ENCODE measurements around the gene CFAP45. TPM values are rescaled to one million over a fixed set of nuclear protein-coding genes. Genes with fewer than 3 reads are reported as not detected.
A peak's percentile ranks its signal among the peaks of the same experiment; 100 is the strongest.

CFAP45 gene
- total and polyA plus RNA-seq, 2 donors: 0.52 to 1.3 TPM

DNA sequence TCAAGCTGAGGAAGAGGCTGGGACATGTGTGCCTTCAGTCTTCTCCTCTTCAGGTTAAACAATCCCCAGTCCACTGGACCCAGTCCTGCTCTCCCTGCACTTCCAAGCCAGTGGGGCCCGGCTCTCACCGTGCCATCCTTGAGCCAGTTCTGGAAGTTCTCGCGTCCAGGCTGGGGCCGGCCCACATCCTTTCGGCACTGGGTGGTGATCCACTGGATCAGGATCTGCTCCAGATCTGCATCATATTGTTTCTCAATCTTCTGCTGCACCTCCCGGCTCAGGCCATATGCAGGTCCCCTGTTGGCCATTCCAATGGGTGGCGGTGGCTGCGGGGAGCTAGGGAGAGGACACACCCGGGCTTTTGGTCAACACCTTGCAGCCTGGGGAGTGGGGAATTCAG lies 20.2 kb upstream of the CFAP45 start:
- 98% methylated on average over 10 of the region's 10 CpGs for WGBS

DNA sequence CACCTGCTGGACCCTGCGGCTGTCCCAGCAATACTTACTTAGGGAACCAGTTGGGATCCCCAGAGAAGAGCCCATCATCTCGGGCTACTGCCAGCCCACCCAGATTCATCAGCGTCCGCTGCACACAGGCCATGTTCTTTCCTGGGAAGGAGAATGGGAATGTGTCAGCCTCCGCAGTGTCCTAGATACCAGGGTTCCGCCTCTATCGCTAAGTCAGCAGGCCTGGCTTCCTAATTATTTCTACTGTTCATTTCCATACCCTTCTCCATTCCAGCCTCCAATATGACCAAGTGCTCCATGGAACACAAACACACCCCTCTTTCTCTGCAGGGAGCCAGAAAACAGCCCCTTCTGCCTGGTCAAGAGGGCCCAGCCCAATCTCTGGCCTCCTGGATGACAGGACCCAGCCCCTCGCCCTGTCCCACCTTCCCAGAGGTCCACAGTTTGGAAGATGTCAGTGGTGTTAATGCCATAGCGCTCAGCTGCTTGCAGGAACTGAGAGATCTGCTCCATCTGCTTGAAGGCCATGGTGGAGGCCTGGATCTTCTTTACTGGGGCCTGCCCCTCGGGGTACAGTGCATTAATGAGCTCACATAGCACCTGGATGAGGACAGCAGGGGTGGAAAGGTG lies 19.4 kb upstream of the CFAP45 start:
- H3K4me1 ChIP-seq (ENCODE audit: control insufficient read depth in 2 of 2, insufficient read depth in 2 of 2, low read length in 2 of 2): peaks cover 39 to 79% of the 10 kb centered on the region in 2 donors
- 97% methylated on average over 10 of the region's 10 CpGs for WGBS
- no peak overlapping the region for H3K27ac ChIP-seq (ENCODE audit: low read depth in 1 of 2, low read length in 1 of 2)
- no peak overlapping the region for H3K4me3 ChIP-seq (ENCODE audit: low read length in 2 of 2)
- no peak for DNase-seq (ENCODE audit: low read depth in 6 of 9, low spot score in 9 of 9)
- peaks cover 42 to 53% of the 10 kb centered on the region in 2 donors for H3K36me3 ChIP-seq (ENCODE audit: control insufficient read depth in 2 of 2, insufficient read depth in 2 of 2, low read length in 1 of 2)
- no peaks in the 10 kb centered on the region for H3K27me3 ChIP-seq (ENCODE audit: control insufficient read depth in 2 of 2, insufficient read depth in 1 of 2, low read length in 1 of 2)
- no peaks in the 10 kb centered on the region for H3K9me3 ChIP-seq (ENCODE audit: control insufficient read depth in 2 of 2, insufficient read depth in 1 of 2, low read length in 1 of 2)

More for the DNA sequence above, 20.2 kb upstream of the CFAP45 start:
- Histone ChIP-seq H3K9me3 (ENCODE audit: control insufficient read depth in 2 of 2, insufficient read depth in 1 of 2, low read length in 1 of 2) (no peaks in the 10 kb centered on the region), H3K36me3 (ENCODE audit: control insufficient read depth in 2 of 2, insufficient read depth in 2 of 2, low read length in 1 of 2) (peaks cover 42 to 53% of the 10 kb centered on the region in 2 donors), H3K27me3 (ENCODE audit: control insufficient read depth in 2 of 2, insufficient read depth in 1 of 2, low read length in 1 of 2) (no peaks in the 10 kb centered on the region), H3K27ac (ENCODE audit: low read depth in 1 of 2, low read length in 1 of 2) (peak overlapping the region in 1 of 2 donors; percentile 1), H3K4me3 (ENCODE audit: low read length in 2 of 2) (no peak overlapping the region), H3K4me1 (ENCODE audit: control insufficient read depth in 2 of 2, insufficient read depth in 2 of 2, low read length in 2 of 2) (peaks cover 39 to 82% of the 10 kb centered on the region in 2 donors)
- no peak for DNase-seq (ENCODE audit: low read depth in 6 of 9, low spot score in 9 of 9)

DNA sequence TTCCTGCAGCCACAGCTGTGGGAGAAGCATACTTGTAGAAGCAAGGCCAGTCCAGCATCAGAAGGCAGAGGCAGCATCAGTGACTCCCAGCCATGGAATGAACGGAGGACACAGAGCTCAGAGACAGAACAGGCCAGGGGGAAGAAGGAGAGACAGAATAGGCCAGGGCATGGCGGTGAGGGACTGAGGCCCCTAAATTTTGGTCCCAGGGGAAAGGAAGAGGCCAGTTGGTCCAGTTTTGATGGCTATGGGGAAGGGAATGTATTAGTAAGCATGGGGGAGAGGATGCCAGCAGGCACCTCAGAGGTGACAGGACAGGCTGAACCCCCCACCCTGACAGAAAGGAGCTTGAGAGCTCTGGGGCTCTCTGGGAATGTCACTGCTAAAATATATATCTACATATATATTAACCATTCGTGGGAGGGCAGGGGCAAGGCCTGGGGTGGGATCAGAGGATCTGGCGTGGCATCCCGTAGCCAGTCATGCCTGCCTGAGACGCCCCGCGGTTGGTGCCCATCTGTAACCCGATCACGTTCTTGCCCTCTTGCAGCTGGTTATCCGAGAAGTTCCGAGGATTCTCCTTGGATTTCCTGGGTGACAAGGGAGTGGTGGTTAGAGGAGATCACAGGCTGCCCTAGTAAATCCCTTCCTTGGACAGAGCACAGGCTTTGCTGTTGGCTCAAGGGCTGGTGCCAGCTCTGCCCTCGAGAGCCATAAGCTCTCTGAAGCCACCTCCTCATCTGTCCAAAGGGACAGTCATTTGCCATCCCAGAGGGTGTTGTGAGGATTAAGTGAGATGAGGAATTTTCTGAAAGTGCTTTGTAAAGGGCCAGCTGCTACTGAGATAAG lies 18.6 kb upstream of the CFAP45 start:
- H3K4me1 ChIP-seq (ENCODE audit: control insufficient read depth in 2 of 2, insufficient read depth in 2 of 2, low read length in 2 of 2): peaks cover 41 to 79% of the 10 kb centered on the region in 2 donors
- peak overlapping the region; percentile 18 to 47 for H3K27ac ChIP-seq (ENCODE audit: low read depth in 1 of 2, low read length in 1 of 2)
- no peak overlapping the region for H3K4me3 ChIP-seq (ENCODE audit: low read length in 2 of 2)

DNA sequence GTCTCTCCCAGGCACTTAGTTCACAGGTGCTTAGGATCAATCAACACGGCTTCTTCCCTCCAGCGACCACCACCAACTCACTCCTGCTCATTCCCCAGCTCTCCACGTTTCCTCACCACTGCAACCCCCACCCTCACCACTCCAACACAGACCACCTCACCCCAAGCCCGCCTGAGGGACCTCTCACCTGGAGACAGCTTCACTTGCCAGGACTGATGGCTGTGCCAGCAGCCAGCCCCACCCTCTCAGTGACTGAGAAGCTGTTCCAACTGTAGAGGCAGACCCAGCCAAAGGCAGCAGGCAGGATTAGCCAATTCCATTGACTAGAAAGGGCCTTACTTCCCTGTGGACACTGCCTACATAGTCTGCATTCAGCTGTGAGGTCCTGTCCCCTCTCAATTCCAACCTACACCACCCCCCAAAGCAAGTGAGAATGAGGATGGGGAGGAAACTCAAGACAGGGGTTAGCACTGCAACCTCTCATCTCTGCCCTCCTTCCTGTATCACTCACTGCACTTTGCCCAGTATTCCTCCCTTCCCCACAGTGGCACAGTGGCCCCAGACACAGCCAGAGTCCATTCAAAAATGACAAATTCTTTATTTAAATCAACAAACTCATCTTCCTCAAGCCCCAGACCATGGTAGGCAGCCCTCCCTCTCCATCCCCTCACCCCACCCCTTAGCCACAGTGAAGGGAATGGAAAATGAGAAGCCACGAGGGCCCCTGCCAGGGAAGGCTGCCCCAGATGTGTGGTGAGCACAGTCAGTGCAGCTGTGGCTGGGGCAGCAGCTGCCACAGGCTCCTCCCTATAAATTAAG lies 17.8 kb upstream of the CFAP45 start:
- WGBS: 77% methylated on average over 5 of the region's 5 CpGs
- Histone ChIP-seq H3K27ac (ENCODE audit: low read depth in 1 of 2, low read length in 1 of 2) (peak overlapping the region in 1 of 2 donors; percentile 56), H3K36me3 (ENCODE audit: control insufficient read depth in 2 of 2, insufficient read depth in 2 of 2, low read length in 1 of 2) (peaks cover 42 to 53% of the 10 kb centered on the region in 2 donors), H3K4me3 (ENCODE audit: low read length in 2 of 2) (no peak overlapping the region), H3K4me1 (ENCODE audit: control insufficient read depth in 2 of 2, insufficient read depth in 2 of 2, low read length in 2 of 2) (peaks cover 41 to 73% of the 10 kb centered on the region in 2 donors), H3K9me3 (ENCODE audit: control insufficient read depth in 2 of 2, insufficient read depth in 1 of 2, low read length in 1 of 2) (no peaks in the 10 kb centered on the region), H3K27me3 (ENCODE audit: control insufficient read depth in 2 of 2, insufficient read depth in 1 of 2, low read length in 1 of 2) (no peaks in the 10 kb centered on the region)
- peak in 2 of 9 donors; percentile 19 to 36 for DNase-seq (ENCODE audit: low read depth in 6 of 9, low spot score in 9 of 9)

More for the DNA sequence above, 18.6 kb upstream of the CFAP45 start:
- Histone ChIP-seq H3K36me3 (ENCODE audit: control insufficient read depth in 2 of 2, insufficient read depth in 2 of 2, low read length in 1 of 2) (peaks cover 42 to 53% of the 10 kb centered on the region in 2 donors), H3K27me3 (ENCODE audit: control insufficient read depth in 2 of 2, insufficient read depth in 1 of 2, low read length in 1 of 2) (no peaks in the 10 kb centered on the region), H3K9me3 (ENCODE audit: control insufficient read depth in 2 of 2, insufficient read depth in 1 of 2, low read length in 1 of 2) (no peaks in the 10 kb centered on the region)
- WGBS: 93% methylated on average over 13 of the region's 13 CpGs
- DNase-seq (ENCODE audit: low read depth in 6 of 9, low spot score in 9 of 9): no peak

DNA sequence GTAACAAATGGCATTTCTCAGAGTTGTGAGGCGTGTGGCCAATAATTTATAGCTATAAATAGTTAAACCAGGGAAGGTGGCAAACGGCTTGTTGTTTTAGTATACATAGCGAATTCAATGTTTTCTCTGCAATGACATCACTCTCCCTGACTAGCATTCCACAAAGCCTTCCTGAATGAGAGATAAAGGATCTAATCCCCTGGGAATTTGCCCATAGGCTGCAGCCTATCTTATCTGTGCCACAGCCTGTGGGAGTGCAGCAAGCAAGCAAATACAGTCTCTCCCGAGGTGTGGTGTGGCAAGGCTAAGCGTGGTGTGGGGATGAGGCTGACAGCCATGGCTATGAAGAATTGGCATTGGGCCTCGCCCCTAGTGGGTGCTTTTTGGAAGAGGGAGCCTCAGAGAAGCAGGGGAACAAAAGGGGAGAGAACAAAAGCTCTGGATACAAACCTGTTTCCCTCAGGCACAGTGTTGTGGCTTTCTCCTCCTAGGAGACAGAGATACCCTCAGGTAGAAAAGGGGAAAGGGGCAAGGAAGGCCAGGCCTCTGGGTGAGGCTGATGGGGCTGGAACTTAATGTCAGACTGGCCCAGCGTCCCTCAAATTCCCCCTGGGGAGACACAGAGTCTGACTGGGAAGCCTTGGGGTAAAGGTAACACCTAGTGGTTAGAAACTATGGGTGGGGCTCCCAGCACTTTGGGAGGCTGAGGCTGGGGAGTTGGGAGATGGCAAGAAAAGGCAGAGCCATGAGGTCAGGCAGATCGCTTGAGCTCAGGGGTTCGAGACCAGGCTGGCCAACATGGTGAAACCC lies 16.5 kb upstream of the CFAP45 start:
- peaks cover 42 to 53% of the 10 kb centered on the region in 2 donors for H3K36me3 ChIP-seq (ENCODE audit: control insufficient read depth in 2 of 2, insufficient read depth in 2 of 2, low read length in 1 of 2)
- H3K27ac ChIP-seq (ENCODE audit: low read depth in 1 of 2, low read length in 1 of 2): no peak overlapping the region
- WGBS: 95% methylated on average over 9 of the region's 9 CpGs
- H3K4me3 ChIP-seq (ENCODE audit: low read length in 2 of 2): no peak overlapping the region
- H3K27me3 ChIP-seq (ENCODE audit: control insufficient read depth in 2 of 2, insufficient read depth in 1 of 2, low read length in 1 of 2): no peaks in the 10 kb centered on the region
- H3K9me3 ChIP-seq (ENCODE audit: control insufficient read depth in 2 of 2, insufficient read depth in 1 of 2, low read length in 1 of 2): no peaks in the 10 kb centered on the region
- peaks cover 34 to 71% of the 10 kb centered on the region in 2 donors for H3K4me1 ChIP-seq (ENCODE audit: control insufficient read depth in 2 of 2, insufficient read depth in 2 of 2, low read length in 2 of 2)
- DNase-seq (ENCODE audit: low read depth in 6 of 9, low spot score in 9 of 9): no peak

DNA sequence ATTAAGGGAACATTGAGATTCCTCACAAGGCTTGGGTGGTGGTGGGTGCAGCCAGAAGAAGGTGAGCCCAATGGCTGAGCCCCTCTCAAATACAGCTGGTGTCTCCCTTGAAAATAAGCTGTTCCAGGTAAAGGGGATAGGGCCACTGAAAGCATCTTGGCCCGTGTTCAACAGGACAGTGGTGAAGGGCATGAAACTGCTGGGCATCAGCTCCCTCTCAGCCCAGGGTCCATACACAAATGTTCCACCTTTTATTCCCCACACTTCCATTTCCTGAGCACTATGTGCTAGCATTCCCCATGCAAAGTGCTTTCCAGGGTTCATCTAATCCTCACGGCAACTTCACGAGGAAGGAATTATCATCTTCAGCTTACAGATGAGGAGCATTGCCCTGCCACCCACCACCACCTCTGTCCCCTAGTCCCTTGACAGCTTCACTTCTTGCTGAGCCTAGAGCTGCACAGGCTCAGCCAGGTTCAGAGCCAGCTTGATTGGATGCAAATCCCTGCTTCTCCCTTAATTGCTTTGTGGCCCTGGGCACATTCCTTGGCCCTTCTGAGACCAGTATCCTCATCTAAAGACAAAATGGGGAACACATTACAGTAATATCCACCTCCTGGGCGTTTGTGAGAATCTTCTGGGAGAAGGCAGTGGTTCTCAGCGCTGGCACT lies 15.7 kb upstream of the CFAP45 start:
- 96% methylated on average over 5 of the region's 5 CpGs for WGBS
- no peaks in the 10 kb centered on the region for H3K27me3 ChIP-seq (ENCODE audit: control insufficient read depth in 2 of 2, insufficient read depth in 1 of 2, low read length in 1 of 2)
- peaks cover 34 to 71% of the 10 kb centered on the region in 2 donors for H3K4me1 ChIP-seq (ENCODE audit: control insufficient read depth in 2 of 2, insufficient read depth in 2 of 2, low read length in 2 of 2)
- DNase-seq (ENCODE audit: low read depth in 6 of 9, low spot score in 9 of 9): no peak
- no peak overlapping the region for H3K4me3 ChIP-seq (ENCODE audit: low read length in 2 of 2)
- peaks cover 42 to 51% of the 10 kb centered on the region in 2 donors for H3K36me3 ChIP-seq (ENCODE audit: control insufficient read depth in 2 of 2, insufficient read depth in 2 of 2, low read length in 1 of 2)
- H3K27ac ChIP-seq (ENCODE audit: low read depth in 1 of 2, low read length in 1 of 2): no peak overlapping the region
- H3K9me3 ChIP-seq (ENCODE audit: control insufficient read depth in 2 of 2, insufficient read depth in 1 of 2, low read length in 1 of 2): no peaks in the 10 kb centered on the region

DNA sequence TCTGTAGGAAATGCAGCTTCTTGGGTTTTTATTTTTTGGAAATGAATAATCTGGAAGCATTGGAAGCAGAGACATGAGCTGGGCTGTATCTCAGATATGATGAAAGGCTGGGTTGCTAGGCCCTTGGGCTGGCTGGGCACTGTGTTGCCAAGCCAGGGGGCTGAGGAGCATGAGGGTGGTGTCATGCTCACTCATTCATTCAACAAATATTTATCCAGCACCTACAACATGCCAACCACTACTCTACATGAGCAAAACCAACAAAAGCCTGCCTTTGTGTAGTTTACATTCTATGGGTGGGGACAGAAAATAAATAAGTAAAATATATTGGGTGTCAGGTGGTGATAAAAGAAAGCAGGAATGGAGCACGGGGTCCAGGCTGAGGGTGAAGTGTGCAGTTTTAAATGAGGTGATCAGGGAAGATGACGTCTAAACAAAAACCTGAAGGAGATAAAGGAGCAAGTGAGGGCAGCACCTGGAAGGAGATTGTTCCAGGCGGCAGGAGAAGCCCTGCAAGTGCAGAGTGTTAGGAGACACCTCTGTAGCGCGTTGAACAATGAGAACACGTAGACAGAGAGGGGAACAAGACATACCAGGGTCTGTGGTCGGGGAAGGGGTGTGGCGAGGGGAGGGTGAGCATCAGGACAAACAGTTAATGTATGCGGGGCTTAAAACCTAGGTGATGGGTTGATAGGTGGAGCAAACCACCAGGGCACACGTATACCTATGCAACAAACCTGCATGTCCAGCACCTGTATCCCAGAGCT lies 14.5 kb upstream of the CFAP45 start:
- Histone ChIP-seq H3K36me3 (ENCODE audit: control insufficient read depth in 2 of 2, insufficient read depth in 2 of 2, low read length in 1 of 2) (peaks cover 31 to 38% of the 10 kb centered on the region in 2 donors), H3K9me3 (ENCODE audit: control insufficient read depth in 2 of 2, insufficient read depth in 1 of 2, low read length in 1 of 2) (no peaks in the 10 kb centered on the region), H3K4me3 (ENCODE audit: low read length in 2 of 2) (no peak overlapping the region), H3K4me1 (ENCODE audit: control insufficient read depth in 2 of 2, insufficient read depth in 2 of 2, low read length in 2 of 2) (peaks cover 34 to 68% of the 10 kb centered on the region in 2 donors), H3K27me3 (ENCODE audit: control insufficient read depth in 2 of 2, insufficient read depth in 1 of 2, low read length in 1 of 2) (no peaks in the 10 kb centered on the region), H3K27ac (ENCODE audit: low read depth in 1 of 2, low read length in 1 of 2) (no peak overlapping the region)
- WGBS: 80% methylated on average over 10 of the region's 10 CpGs
- no peak for DNase-seq (ENCODE audit: low read depth in 6 of 9, low spot score in 9 of 9)
